GM12891 (cell line): ENCODE results near the gene CES2.

Experiments
- POLR2A ChIP-seq: IDR thresholded peaks from 2 replicates; pipeline ENCODE4 v1.6.1; 2011; ENCODE audit warnings: low read depth, low read length, control low read depth
- POLR2AphosphoS5 ChIP-seq: IDR thresholded peaks from 2 replicates; pipeline ENCODE4 v1.6.1; 2011; ENCODE audit warnings: low read depth, low read length, control low read depth
- SPI1 ChIP-seq: IDR thresholded peaks from 2 replicates; pipeline ENCODE4 v1.6.1; 2011; ENCODE audit warnings: low read depth, low read length, control low read depth
- TAF1 ChIP-seq: IDR thresholded peaks from 2 replicates; pipeline ENCODE4 v1.6.1; 2011; ENCODE audit warnings: low read depth, low read length, control low read depth

- TF ChIP-seq POLR2A (no peak), TAF1 (no peak), POLR2AphosphoS5 (no peak), SPI1 (no peak)
Measured at GRCh38 chr16:66944054-66944441, 8.7 kb downstream of the CES2 start.
